Body of pancreas (tissue), 4 donors: ENCODE results near the gene MED27. TPM values are rescaled to one million over a fixed set of nuclear protein-coding genes. Genes with fewer than 3 reads are reported as not detected.

Source experiments
- ATAC-seq: fragments of 150-250 bp; one replicate; pipeline ENCODE4 v1.9.1; 2016
- DNase-seq, 4 donors: peaks; one replicate each; pipeline ENCODE4 v3.0.0-alpha.2; 2019
- H3K27ac ChIP-seq, 4 donors: fragments of 200-600 bp; sonication (generic); 1 replicate in 3 of 4; 2 replicates in 1 of 4; pipeline versions ENCODE4 v1.5.1 to v1.6.1; 2016 to 2019; ENCODE audit warnings: mild to moderate bottlenecking in 1 of 4, mixed read lengths in 1 of 4, moderate library complexity in 1 of 4
- H3K27me3 ChIP-seq, 2 donors: fragments of 200-600 bp; sonication (generic); one replicate each; pipeline ENCODE4 v1.6.0; 2016; ENCODE audit warnings: mild to moderate bottlenecking in 1 of 2
- H3K36me3 ChIP-seq, 2 donors: fragments of 200-600 bp; sonication (generic); replicated peaks in 1 of 2; 2 replicates each; pipeline ENCODE4 v1.5.1; 2016; ENCODE audit warnings: low read depth in 2 of 2; ENCODE audit not compliant: insufficient read depth in 1 of 2
- H3K4me1 ChIP-seq: fragments of 200-600 bp; sonication (generic); one replicate; pipeline ENCODE4 v1.6.0; 2016
- H3K4me3 ChIP-seq, 2 donors: fragments of 200-600 bp; sonication (generic); 1 replicate in 1 of 2; 2 replicates in 1 of 2; pipeline ENCODE4 v1.5.1; 2016 to 2019
- H3K9me3 ChIP-seq, 3 donors: fragments of 200-600 bp; sonication (generic); 1 replicate in 2 of 3; 2 replicates in 1 of 3; pipeline ENCODE4 v1.5.1; 2016
- CTCF ChIP-seq, 7 experiments: fragments of 450-650 bp in 4 of 7; fragments of 200-600 bp in 3 of 7; sonication (generic) in 3 of 7; IDR thresholded peaks; one replicate each; pipeline ENCODE4 v1.5.1; 2016 to 2019; ENCODE audit warnings: antibody characterized with exemption in 7 of 7
- POLR2A ChIP-seq, 3 donors: fragments of 450-650 bp; IDR thresholded peaks; one replicate each; pipeline ENCODE4 v1.6.1; 2016; ENCODE audit warnings: antibody characterized with exemption in 3 of 3, mild to moderate bottlenecking in 2 of 3
- WGBS, 2 donors: methylation state at CpG; one replicate each; pipeline ENCODE4 v1.1.5; 2017; 5-methylcytosine and 5-hydroxymethylcytosine counted together
- intact Hi-C: fragments of 100-400 bp; cut with DNase I; formaldehyde crosslinking; loops from one replicate; pipeline ENCODE4 v1.15.1; 2023
- total RNA-seq, 2 donors: library from RNA; depleted of rRNA; stranded (reverse); fragments of >200 nt; gene quantifications; one replicate each; pipeline ENCODE4 v1.1.0, GENCODE V29; 2016

Gene MED27
- total RNA-seq, 2 donors from 2014 or later = 3.4 to 11.5 TPM

GRCh38 chr9:132078699-132079356, 839 bp downstream of the MED27 start:
- DNase-seq = peak in 1 of 4 donors; percentile 18
- ATAC-seq = peak; percentile 19
- no peaks in the 10 kb centered on the region for H3K9me3 ChIP-seq
- H3K27me3 ChIP-seq = no peaks in the 10 kb centered on the region
- peaks cover 14% of the 10 kb centered on the region for H3K4me1 ChIP-seq
- TF ChIP-seq POLR2A (IDR thresholded peaks at IDR 0.05) (no peak), CTCF (IDR thresholded peaks at IDR 0.05) (no peak)
- H3K4me3 ChIP-seq = peak overlapping the region; percentile 51 to 66
- no peaks in the 10 kb centered on the region for H3K36me3 ChIP-seq
- intact Hi-C loops = no loop called here
- 1 to 4% methylated on average over 12 of the region's 12 CpGs for WGBS, 2 donors
- H3K27ac ChIP-seq = peak overlapping the region in 2 of 4 donors; percentile 57 to 62

- no peak for TF ChIP-seq CTCF (IDR thresholded peaks at IDR 0.05)
- no peak for TF ChIP-seq POLR2A (IDR thresholded peaks at IDR 0.05)
- Histone ChIP-seq H3K27me3 (no peaks in the 10 kb centered on the region), H3K27ac (no peak overlapping the region), H3K36me3 (no peaks in the 10 kb centered on the region), H3K4me1 (peaks cover 14% of the 10 kb centered on the region), H3K9me3 (no peaks in the 10 kb centered on the region), H3K4me3 (no peak overlapping the region)
- 56 to 69% methylated on average over 10 of the region's 10 CpGs for WGBS, 2 donors
- intact Hi-C loops = no loop called here
- DNase-seq = peak in 2 of 4 donors; percentile 7 to 16
- no peak for ATAC-seq
Measured at GRCh38 chr9:132077881-132078698, 1.6 kb downstream of the MED27 start.

GRCh38 chr9:132075853-132076252, 3.8 kb downstream of the MED27 start:
- H3K4me3 ChIP-seq = no peak overlapping the region
- no peaks in the 10 kb centered on the region for H3K27me3 ChIP-seq
- H3K4me1 ChIP-seq = peaks cover 14% of the 10 kb centered on the region
- no peaks in the 10 kb centered on the region for H3K9me3 ChIP-seq
- TF ChIP-seq CTCF (IDR thresholded peaks at IDR 0.05) (no peak), POLR2A (IDR thresholded peaks at IDR 0.05) (no peak)
- DNase-seq (no peak), ATAC-seq (no peak)
- intact Hi-C loops = no loop called here
- H3K36me3 ChIP-seq = no peaks in the 10 kb centered on the region
- WGBS, 2 donors = 77 to 82% methylated on average over 2 of the region's 2 CpGs
- H3K27ac ChIP-seq = no peak overlapping the region

- WGBS, 2 donors = 86 to 91% methylated on average over 2 of the region's 2 CpGs
- Histone ChIP-seq H3K4me1 (peaks cover 14% of the 10 kb centered on the region), H3K4me3 (no peak overlapping the region), H3K36me3 (no peaks in the 10 kb centered on the region), H3K9me3 (no peaks in the 10 kb centered on the region), H3K27ac (no peak overlapping the region), H3K27me3 (no peaks in the 10 kb centered on the region)
- DNase-seq (no peak), ATAC-seq (no peak)
- intact Hi-C loops = no loop called here
- TF ChIP-seq CTCF (IDR thresholded peaks at IDR 0.05) (no peak), POLR2A (IDR thresholded peaks at IDR 0.05) (no peak)
Measured at GRCh38 chr9:132074736-132075135, 4.9 kb downstream of the MED27 start.
